ENCODE data around the gene EDARADD.

Gene EDARADD

DNA sequence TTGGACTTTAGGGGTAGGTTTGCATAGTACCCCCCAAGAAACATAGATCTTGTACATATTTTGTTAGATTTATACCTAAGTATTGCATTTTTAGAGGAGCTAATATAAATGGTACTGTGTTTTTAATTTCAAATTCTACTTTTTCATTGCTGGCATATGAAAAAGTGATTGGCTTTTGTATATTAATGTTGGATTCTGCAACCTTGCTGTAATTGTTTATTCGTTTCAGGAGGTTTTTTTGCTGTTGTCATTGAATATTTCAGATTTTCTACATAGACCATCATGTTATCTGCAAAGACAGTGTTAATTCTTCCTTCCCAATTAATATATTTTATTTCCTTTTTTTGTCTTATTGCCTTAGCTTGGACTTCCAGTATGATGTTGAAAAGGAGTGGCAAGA lies 23.0 kb upstream of the EDARADD start:
- H3K4me3 ChIP-seq (replicated peaks; ENCODE audit: low read depth, low read length), result no peak overlapping the region
- TF ChIP-seq CTCF (IDR thresholded peaks at IDR 0.05; ENCODE audit: low read length, missing control alignments), result no peak
- DNase-seq (ENCODE audit: low read depth), result no peak

GRCh38 chr1:236377832-236378535 lies 16.1 kb upstream of the EDARADD start:
- H3K4me3 ChIP-seq (replicated peaks; ENCODE audit: low read depth, low read length), result no peak overlapping the region
- TF ChIP-seq CTCF (IDR thresholded peaks at IDR 0.05; ENCODE audit: low read length, missing control alignments), result no peak
- no peak for DNase-seq (ENCODE audit: low read depth)

DNA sequence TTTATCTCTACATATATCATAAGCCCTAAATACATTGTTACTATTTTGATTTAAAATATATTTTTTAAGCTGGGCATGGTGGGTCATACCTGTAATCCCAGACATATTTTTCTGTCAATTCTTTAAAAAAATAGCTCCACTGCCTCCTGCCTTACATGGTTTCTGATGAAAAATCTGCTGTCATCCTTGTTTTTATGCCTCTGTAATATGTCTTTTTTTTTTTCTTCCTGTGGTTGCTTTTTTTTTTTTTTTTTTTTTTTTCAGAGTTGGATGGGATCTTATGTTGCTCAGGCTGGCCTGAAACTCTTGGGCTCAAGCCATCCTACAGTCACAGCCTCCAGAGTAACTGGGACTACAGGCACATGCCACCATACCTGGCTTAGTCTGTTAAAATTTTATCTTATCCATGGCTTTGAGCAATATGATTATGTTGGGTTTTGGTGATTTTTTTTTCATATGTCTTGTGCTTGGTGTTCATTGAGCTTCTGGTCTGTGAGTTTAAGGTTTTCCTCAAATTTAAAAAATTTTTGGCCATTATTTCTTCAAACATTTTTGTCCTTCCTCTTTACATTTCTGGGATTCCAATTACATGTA lies 12.4 kb upstream of the EDARADD start:
- TF ChIP-seq CTCF (IDR thresholded peaks at IDR 0.05; ENCODE audit: low read length, missing control alignments), result no peak
- no peak for DNase-seq (ENCODE audit: low read depth)
- H3K4me3 ChIP-seq (replicated peaks; ENCODE audit: low read depth, low read length), result no peak overlapping the region

DNA sequence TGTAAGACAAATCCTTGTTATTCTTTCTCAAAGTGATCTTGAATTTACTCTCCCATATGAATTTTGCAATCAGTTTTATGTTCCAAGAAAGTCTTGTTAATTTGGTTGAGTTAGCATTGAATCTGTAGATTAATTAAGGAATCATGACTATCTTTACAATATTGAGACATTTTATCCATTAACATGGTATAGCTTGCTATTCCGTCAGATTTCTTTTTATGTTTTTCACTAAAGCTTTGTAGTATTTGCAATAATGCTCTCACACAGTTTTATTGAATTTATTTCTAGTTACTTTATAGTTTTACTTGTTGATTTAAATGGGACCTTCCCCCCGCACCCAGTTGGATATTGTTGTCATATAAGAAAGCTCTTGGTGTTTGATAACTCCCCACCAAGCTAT lies 5.8 kb upstream of the EDARADD start:
- TF ChIP-seq CTCF (IDR thresholded peaks at IDR 0.05; ENCODE audit: low read length, missing control alignments), result no peak
- H3K4me3 ChIP-seq (replicated peaks; ENCODE audit: low read depth, low read length), result no peak overlapping the region
- DNase-seq (ENCODE audit: low read depth), result no peak

DNA sequence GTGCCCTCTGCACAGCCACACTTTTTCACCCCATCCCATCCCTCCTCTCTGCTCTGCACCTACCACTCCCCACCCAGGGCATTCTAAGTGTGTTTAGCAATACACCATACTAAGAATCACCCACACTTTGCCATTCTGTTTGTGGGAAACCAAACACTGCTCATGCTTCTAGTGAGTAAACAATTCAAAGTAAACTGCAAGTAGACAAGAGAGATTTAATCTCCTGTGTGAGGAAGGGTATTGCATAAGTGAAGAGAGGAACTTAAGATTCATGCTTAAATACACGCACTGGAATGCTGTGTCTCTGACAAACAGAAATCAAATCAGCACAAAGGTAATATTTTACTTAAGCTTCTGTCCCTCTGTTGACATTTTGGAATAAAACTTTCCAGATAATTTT lies 4.8 kb upstream of the EDARADD start:
- no peak overlapping the region for H3K4me3 ChIP-seq (replicated peaks; ENCODE audit: low read depth, low read length)
- DNase-seq (ENCODE audit: low read depth), result no peak
- TF ChIP-seq CTCF (IDR thresholded peaks at IDR 0.05; ENCODE audit: low read length, missing control alignments), result no peak

GRCh38 chr1:236391008-236391407 lies 3.1 kb upstream of the EDARADD start:
- no peak for TF ChIP-seq CTCF (IDR thresholded peaks at IDR 0.05; ENCODE audit: low read length, missing control alignments)

DNA sequence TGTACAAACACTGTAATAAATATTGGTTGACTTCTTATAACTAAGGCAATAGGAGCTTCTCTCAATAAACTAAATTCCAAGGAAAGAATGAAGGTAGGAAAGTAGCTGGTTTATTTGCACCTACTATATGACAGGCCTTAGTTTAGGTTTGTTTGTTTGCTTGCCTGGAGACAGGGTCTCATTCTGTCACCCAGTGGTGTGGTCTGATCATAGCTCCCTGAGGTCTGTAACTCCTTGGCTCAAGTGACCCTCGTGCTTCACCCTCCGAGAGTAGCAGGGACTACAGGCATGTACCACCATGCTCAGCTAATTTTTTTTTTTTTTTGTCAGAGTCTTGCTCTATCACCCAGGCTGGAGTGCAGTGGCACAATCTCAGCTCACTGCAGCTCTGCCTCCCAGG lies 1.9 kb upstream of the EDARADD start:
- DNase-seq (ENCODE audit: low read depth), result no peak
- TF ChIP-seq CTCF (IDR thresholded peaks at IDR 0.05; ENCODE audit: low read length, missing control alignments), result no peak
- H3K4me3 ChIP-seq (replicated peaks; ENCODE audit: low read depth, low read length), result no peak overlapping the region

More at GRCh38 chr1:236391008-236391407, 3.1 kb upstream of the EDARADD start:
- no peak overlapping the region for H3K4me3 ChIP-seq (replicated peaks; ENCODE audit: low read depth, low read length)
- no peak for DNase-seq (ENCODE audit: low read depth)
